ENCODE results near the gene KAZN. TPM values are rescaled to one million over a fixed set of nuclear protein-coding genes. Genes with fewer than 3 reads are reported as not detected.

KAZN gene
- total and polyA plus RNA-seq, 2 donors from 2014 or later: 17.4 to 60.8 TPM

- no peak overlapping the region for H3K9ac ChIP-seq (ENCODE audit: low read length in 3 of 3)
- H3K4me3 ChIP-seq (ENCODE audit: low read length in 3 of 3): no peak overlapping the region
- DNase-seq (no peak), FAIRE-seq (no peak)
- H3K27ac ChIP-seq (ENCODE audit: low read depth in 2 of 2, low read length in 2 of 2): no peak overlapping the region
- no peaks in the 10 kb centered on the region for H3K9me3 ChIP-seq (ENCODE audit: control insufficient read depth in 2 of 3, insufficient read depth in 1 of 3, low read length in 3 of 3)
- intact Hi-C loops (cut with DNase I): no loop called here
- H3K36me3 ChIP-seq (ENCODE audit: control insufficient read depth in 2 of 3, insufficient read depth in 3 of 3, low read length in 3 of 3): no peaks in the 10 kb centered on the region
- H3K27me3 ChIP-seq (ENCODE audit: control insufficient read depth, insufficient read depth, low read length): no peaks in the 10 kb centered on the region
- no peak for TF ChIP-seq CTCF (IDR thresholded peaks at IDR 0.05; ENCODE audit: borderline replicate concordance, extremely low read depth, insufficient read depth)
- H3K4me1 ChIP-seq (ENCODE audit: control insufficient read depth in 2 of 3, insufficient read depth in 2 of 3, low read depth in 1 of 3, low read length in 3 of 3): no peaks in the 10 kb centered on the region
Observed at GRCh38 chr1:14678011-14678638, 79.6 kb downstream of the KAZN start.

DNA sequence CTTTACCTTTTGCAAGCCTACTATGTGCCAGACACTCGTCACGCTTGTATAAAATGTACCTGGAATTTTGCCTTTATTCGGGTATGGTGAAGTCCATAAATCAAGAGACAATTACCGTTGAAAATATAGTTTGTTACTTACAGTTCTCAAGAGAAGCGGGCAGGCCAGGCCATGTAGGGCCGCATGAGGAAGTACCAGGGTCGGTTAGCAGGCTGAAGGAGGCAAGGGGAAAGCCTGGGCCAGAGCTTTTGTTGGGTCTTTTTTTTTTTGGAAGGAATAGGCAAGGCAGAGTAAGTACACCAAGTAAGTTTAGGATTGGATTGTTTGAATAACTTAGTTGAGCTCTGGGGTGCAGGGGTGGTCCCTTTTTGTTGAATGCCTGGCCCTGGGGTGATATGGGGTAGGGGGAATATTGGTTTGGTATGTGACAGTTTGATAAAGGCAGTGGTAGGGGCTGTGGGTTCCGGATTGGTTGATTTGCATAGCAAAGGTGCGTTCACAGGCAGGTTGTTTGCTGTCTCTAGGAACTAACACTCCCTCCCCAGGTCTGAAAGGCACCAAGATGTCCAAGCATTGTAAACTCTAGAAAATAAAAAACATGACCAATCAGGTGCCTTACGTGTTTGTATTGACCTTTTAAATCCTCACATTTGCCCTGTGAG, 80.7 kb downstream of the KAZN start:
- intact Hi-C loops (cut with DNase I): no loop called here
- no peaks in the 10 kb centered on the region for H3K4me1 ChIP-seq (ENCODE audit: control insufficient read depth in 2 of 3, insufficient read depth in 2 of 3, low read depth in 1 of 3, low read length in 3 of 3)
- DNase-seq: no peak
- H3K27me3 ChIP-seq (ENCODE audit: control insufficient read depth, insufficient read depth, low read length): no peaks in the 10 kb centered on the region
- H3K36me3 ChIP-seq (ENCODE audit: control insufficient read depth in 2 of 3, insufficient read depth in 3 of 3, low read length in 3 of 3): no peaks in the 10 kb centered on the region
- no peak overlapping the region for H3K9ac ChIP-seq (ENCODE audit: low read length in 3 of 3)
- H3K4me3 ChIP-seq (ENCODE audit: low read length in 3 of 3): no peak overlapping the region
- no peak for TF ChIP-seq CTCF (IDR thresholded peaks at IDR 0.05; ENCODE audit: borderline replicate concordance, extremely low read depth, insufficient read depth)
- no peak overlapping the region for H3K27ac ChIP-seq (ENCODE audit: low read depth in 2 of 2, low read length in 2 of 2)
- FAIRE-seq: no peak
- peaks cover 0 to under 1% (median 0%) of the 10 kb centered on the region in 3 donors for H3K9me3 ChIP-seq (ENCODE audit: control insufficient read depth in 2 of 3, insufficient read depth in 1 of 3, low read length in 3 of 3)

DNA sequence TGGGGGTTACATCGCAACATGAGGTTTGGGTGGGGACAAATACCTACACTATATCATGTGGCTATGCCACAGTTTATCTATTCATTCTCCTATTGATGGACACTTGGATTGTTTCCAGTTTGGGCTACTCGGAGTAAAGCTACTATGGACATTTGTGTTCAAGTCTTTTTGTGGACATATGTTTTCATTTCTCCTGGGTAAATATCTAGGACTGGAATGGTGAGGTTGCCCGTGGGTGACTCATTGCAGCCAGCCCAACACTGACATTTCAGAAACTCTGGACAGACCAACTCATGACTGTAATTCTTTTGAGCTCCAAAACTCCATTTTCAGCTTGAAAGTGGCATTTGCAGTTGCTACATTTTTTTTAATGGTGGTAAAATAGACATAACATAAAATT, 82.7 kb downstream of the KAZN start:
- no peak for FAIRE-seq
- intact Hi-C loops (cut with DNase I): no loop called here
- TF ChIP-seq CTCF (IDR thresholded peaks at IDR 0.05; ENCODE audit: borderline replicate concordance, extremely low read depth, insufficient read depth): no peak
- H3K9ac ChIP-seq (ENCODE audit: low read length in 3 of 3): no peak overlapping the region
- no peak overlapping the region for H3K4me3 ChIP-seq (ENCODE audit: low read length in 3 of 3)
- no peaks in the 10 kb centered on the region for H3K27me3 ChIP-seq (ENCODE audit: control insufficient read depth, insufficient read depth, low read length)
- DNase-seq: no peak
- H3K27ac ChIP-seq (ENCODE audit: low read depth in 2 of 2, low read length in 2 of 2): no peak overlapping the region
- peaks cover 0 to 3% (median 0%) of the 10 kb centered on the region in 3 donors for H3K9me3 ChIP-seq (ENCODE audit: control insufficient read depth in 2 of 3, insufficient read depth in 1 of 3, low read length in 3 of 3)
- H3K36me3 ChIP-seq (ENCODE audit: control insufficient read depth in 2 of 3, insufficient read depth in 3 of 3, low read length in 3 of 3): no peaks in the 10 kb centered on the region
- H3K4me1 ChIP-seq (ENCODE audit: control insufficient read depth in 2 of 3, insufficient read depth in 2 of 3, low read depth in 1 of 3, low read length in 3 of 3): no peaks in the 10 kb centered on the region

Data from kidney (tissue), 14 donors.